ENCODE results near the gene HHIPL1. TPM values are rescaled to one million over a fixed set of nuclear protein-coding genes. Genes with fewer than 3 reads are reported as not detected.

HHIPL1 gene
- total RNA-seq, 3 donors from 2014 or later (not counting 1 experiment from before 2014, with no cell fraction given) = not detected

- intact Hi-C loops (cut with micrococcal nuclease) = no loop called here
- Histone ChIP-seq H3K4me3 (ENCODE audit: low read length) (no peak overlapping the region), H3K27me3 (ENCODE audit: control insufficient read depth, insufficient read depth, low read length) (peaks cover 6% of the 10 kb centered on the region), H3K27ac (ENCODE audit: low read length) (no peak overlapping the region), H3K36me3 (ENCODE audit: control insufficient read depth, insufficient read depth, low read length) (no peaks in the 10 kb centered on the region), H3K4me1 (ENCODE audit: control insufficient read depth, insufficient read depth, low read length) (no peaks in the 10 kb centered on the region), H3K9me3 (ENCODE audit: control insufficient read depth, insufficient read depth, low read length) (no peaks in the 10 kb centered on the region)
- H3K36me3 Mint-ChIP-seq = no peaks in the 10 kb centered on the region
- H3K4me1 Mint-ChIP-seq = no peaks in the 10 kb centered on the region
- peaks cover 12 to 14% of the 10 kb centered on the region in 2 donors for H3K27me3 Mint-ChIP-seq (ENCODE audit: low read depth in 2 of 2)
- no peak for TF ChIP-seq CTCF (IDR thresholded peaks at IDR 0.05)
- DNase-seq (no peak), ATAC-seq (no peak)
- no peak overlapping the region for H3K27ac Mint-ChIP-seq
- H3K4me3 Mint-ChIP-seq = no peak overlapping the region
- H3K9me3 Mint-ChIP-seq = no peaks in the 10 kb centered on the region
- 59% methylated on average over 6 of the region's 6 CpGs for WGBS (ENCODE audit: insufficient coverage)
Observed at GRCh38 chr14:99643343-99643742, 1.6 kb upstream of the HHIPL1 start.

- TF ChIP-seq CTCF (IDR thresholded peaks at IDR 0.05) = no peak
- 90% methylated on average over 11 of the region's 11 CpGs for WGBS (ENCODE audit: insufficient coverage)
- no peaks in the 10 kb centered on the region for H3K9me3 Mint-ChIP-seq
- Histone ChIP-seq H3K4me1 (ENCODE audit: control insufficient read depth, insufficient read depth, low read length) (no peaks in the 10 kb centered on the region), H3K4me3 (ENCODE audit: low read length) (no peak overlapping the region), H3K27me3 (ENCODE audit: control insufficient read depth, insufficient read depth, low read length) (peaks cover 6% of the 10 kb centered on the region), H3K9me3 (ENCODE audit: control insufficient read depth, insufficient read depth, low read length) (no peaks in the 10 kb centered on the region), H3K27ac (ENCODE audit: low read length) (no peak overlapping the region), H3K36me3 (ENCODE audit: control insufficient read depth, insufficient read depth, low read length) (no peaks in the 10 kb centered on the region)
- H3K27me3 Mint-ChIP-seq (ENCODE audit: low read depth in 2 of 2) = peaks cover 15 to 17% of the 10 kb centered on the region in 2 donors
- no peak for ATAC-seq
- no peak for DNase-seq
- intact Hi-C loops (cut with micrococcal nuclease) = no loop called here
- no peak overlapping the region for H3K4me3 Mint-ChIP-seq
- H3K4me1 Mint-ChIP-seq = no peaks in the 10 kb centered on the region
- no peak overlapping the region for H3K27ac Mint-ChIP-seq
- no peaks in the 10 kb centered on the region for H3K36me3 Mint-ChIP-seq
Observed at GRCh38 chr14:99644035-99644587, 818 bp upstream of the HHIPL1 start.

GRCh38 chr14:99645545-99646505, 896 bp downstream of the HHIPL1 start:
- intact Hi-C loops (cut with micrococcal nuclease) = no loop called here
- Mint-ChIP-seq H3K4me3 (peak overlapping the region; percentile 31), H3K27me3 (ENCODE audit: low read depth in 2 of 2) (peaks cover 15 to 17% of the 10 kb centered on the region in 2 donors), H3K27ac (no peak overlapping the region), H3K9me3 (no peaks in the 10 kb centered on the region), H3K4me1 (no peaks in the 10 kb centered on the region), H3K36me3 (no peaks in the 10 kb centered on the region)
- Histone ChIP-seq H3K9me3 (ENCODE audit: control insufficient read depth, insufficient read depth, low read length) (no peaks in the 10 kb centered on the region), H3K4me3 (ENCODE audit: low read length) (no peak overlapping the region), H3K27ac (ENCODE audit: low read length) (no peak overlapping the region), H3K4me1 (ENCODE audit: control insufficient read depth, insufficient read depth, low read length) (no peaks in the 10 kb centered on the region), H3K27me3 (ENCODE audit: control insufficient read depth, insufficient read depth, low read length) (peaks cover 6% of the 10 kb centered on the region), H3K36me3 (ENCODE audit: control insufficient read depth, insufficient read depth, low read length) (no peaks in the 10 kb centered on the region)
- WGBS (ENCODE audit: insufficient coverage) = 49% methylated on average over 32 of the region's 32 CpGs
- DNase-seq (no peak), ATAC-seq (no peak)
- no peak for TF ChIP-seq CTCF (IDR thresholded peaks at IDR 0.05)

Data from natural killer cell (primary cell).